Neural cell (in vitro differentiated cells): ENCODE measurements around the gene HSPA12A. TPM values are rescaled to one million over a fixed set of nuclear protein-coding genes. Genes with fewer than 3 reads are reported as not detected.

ENCODE experiments used
- H2AFZ ChIP-seq: fragments of 200-600, 300-800 bp; sonication (generic), shearing (Covaris generic); 2 replicates; pipeline ENCODE4 v1.6.0; 2014; ENCODE audit warnings: low read depth, mild to moderate bottlenecking, antibody characterized with exemption, low read length, moderate library complexity
- H3F3A ChIP-seq: fragments of 200-600 bp; shearing (Covaris generic); 2 replicates; pipeline ENCODE4 v1.6.1; 2016; ENCODE audit warnings: mild to moderate bottlenecking, moderate library complexity, mixed read lengths, antibody characterized with exemption, low read length; ENCODE audit not compliant: insufficient read depth, poor library complexity, severe bottlenecking
- H3K27ac ChIP-seq: fragments of 200-600, 300-800 bp; sonication (generic), shearing (Covaris generic); 2 replicates; pipeline ENCODE4 v1.5.1; 2014; ENCODE audit warnings: mild to moderate bottlenecking, low read length, moderate library complexity
- H3K27me3 ChIP-seq: fragments of 300-800, 200-600 bp; sonication (generic), shearing (Covaris generic); 2 replicates; pipeline ENCODE4 v1.6.0; 2014; ENCODE audit warnings: mild to moderate bottlenecking, low read depth, low read length, moderate library complexity; ENCODE audit not compliant: insufficient read depth
- H3K36me3 ChIP-seq: fragments of 300-800, 200-600 bp; sonication (generic), shearing (Covaris generic); 2 replicates; pipeline ENCODE4 v1.5.1; 2014; ENCODE audit warnings: mild to moderate bottlenecking, antibody characterized with exemption, low read length, moderate library complexity; ENCODE audit not compliant: insufficient read depth
- H3K4me2 ChIP-seq: fragments of 300-800, 200-600 bp; sonication (generic), shearing (Covaris generic); 2 replicates; pipeline ENCODE4 v1.6.0; 2014; ENCODE audit warnings: mild to moderate bottlenecking, low read length
- H3K4me3 ChIP-seq: fragments of 300-800, 200-600 bp; sonication (generic), shearing (Covaris generic); 2 replicates; pipeline ENCODE4 v1.5.1; 2014; ENCODE audit warnings: mild to moderate bottlenecking, low read length, moderate library complexity
- H3K79me2 ChIP-seq: fragments of 200-600 bp; shearing (Covaris generic); replicated peaks from 2 replicates; pipeline ENCODE4 v1.6.0; 2014; ENCODE audit warnings: mild to moderate bottlenecking, low read length, moderate library complexity; ENCODE audit not compliant: insufficient read depth
- H3K9ac ChIP-seq: fragments of 300-800, 200-600 bp; sonication (generic), shearing (Covaris generic); 2 replicates; pipeline ENCODE4 v1.6.1; 2016; ENCODE audit warnings: mild to moderate bottlenecking, low read length, mixed read lengths
- H3K9me2 ChIP-seq: fragments of 200-600 bp; shearing (Covaris generic); 2 replicates; pipeline ENCODE4 v1.6.1; 2016; ENCODE audit warnings: mild to moderate bottlenecking, low read length, mixed read lengths; ENCODE audit not compliant: insufficient read depth
- H3K9me3 ChIP-seq: fragments of 200-600, 300-800 bp; sonication (generic), shearing (Covaris generic); 2 replicates; pipeline ENCODE4 v1.6.1; 2016; ENCODE audit warnings: mild to moderate bottlenecking, mixed run types, low read length, moderate library complexity, mixed read lengths
- H4K20me1 ChIP-seq: fragments of 200-600 bp; shearing (Covaris generic); 2 replicates; pipeline ENCODE4 v1.6.1; 2016; ENCODE audit warnings: mild to moderate bottlenecking, mixed run types; ENCODE audit not compliant: insufficient read depth
- CTCF ChIP-seq: fragments of 450-650 bp; IDR thresholded peaks from 2 replicates; pipeline ENCODE4 v1.5.1; 2014; ENCODE audit warnings: antibody characterized with exemption, mild to moderate bottlenecking, moderate library complexity; ENCODE audit not compliant: poor library complexity, severe bottlenecking
- EZH2 ChIP-seq: fragments of 200-600, 300-800 bp; shearing (Covaris generic), sonication (generic); IDR thresholded peaks from 2 replicates; pipeline ENCODE4 v1.6.1; 2014; ENCODE audit warnings: antibody characterized with exemption, low read length, borderline replicate concordance, mild to moderate bottlenecking; ENCODE audit not compliant: insufficient read depth, poor library complexity, severe bottlenecking
- MXI1 ChIP-seq: fragments of 450-650 bp; conservative IDR thresholded peaks from 2 replicates; pipeline ENCODE4 v1.6.1; 2014; ENCODE audit warnings: antibody characterized with exemption, mild to moderate bottlenecking; ENCODE audit not compliant: poor library complexity, severe bottlenecking
- POLR2AphosphoS5 ChIP-seq: IDR thresholded peaks from 2 replicates; pipeline ENCODE4 v1.6.1; 2012
- RAD21 ChIP-seq: fragments of 450-650 bp; conservative IDR thresholded peaks from 2 replicates; pipeline ENCODE4 v1.6.1; 2014; ENCODE audit warnings: antibody characterized with exemption, mild to moderate bottlenecking, moderate library complexity
- REST ChIP-seq: IDR thresholded peaks from 2 replicates; pipeline ENCODE4 v1.6.1; 2012; ENCODE audit warnings: borderline replicate concordance
- SMC3 ChIP-seq: fragments of 450-650 bp; conservative IDR thresholded peaks from 2 replicates; pipeline ENCODE4 v1.6.1; 2014; ENCODE audit warnings: antibody characterized with exemption, mild to moderate bottlenecking, moderate library complexity; ENCODE audit not compliant: poor library complexity
- TAF1 ChIP-seq: IDR thresholded peaks from 2 replicates; pipeline ENCODE4 v1.6.1; 2012; ENCODE audit warnings: low read depth
- polyA plus RNA-seq: library from polyadenylated mRNA; depleted of rRNA; stranded (reverse); fragments of >200 nt; gene quantifications from 2 replicates; pipeline ENCODE4 v1.2.3, GENCODE V29; 2014

Gene HSPA12A
- polyA plus RNA-seq, 1 donor from 2014 or later = 5.9 TPM

- Histone ChIP-seq H3K9me3 (no peaks in the 10 kb centered on the region), H3K27me3 (peaks cover 24% of the 10 kb centered on the region), H4K20me1 (no peaks in the 10 kb centered on the region)
These were observed 2.5 kb upstream of the HSPA12A start for GRCh38 chr10:116744885-116745284.

GRCh38 chr10:116744163-116744753, 1.9 kb upstream of the HSPA12A start:
- Histone ChIP-seq H3K27ac (no peak overlapping the region), H3K4me3 (no peak overlapping the region), H2AFZ (no peak overlapping the region), H3K9ac (no peak overlapping the region), H3K4me2 (no peak overlapping the region), H3F3A (no peaks in the 10 kb centered on the region), H3K79me2 (no peaks in the 10 kb centered on the region), H3K9me3 (no peaks in the 10 kb centered on the region), H3K9me2 (no peaks in the 10 kb centered on the region), H3K27me3 (peaks cover 24% of the 10 kb centered on the region), H3K36me3 (no peaks in the 10 kb centered on the region), H4K20me1 (no peaks in the 10 kb centered on the region)
- no peak for TF ChIP-seq SMC3
- TF ChIP-seq MXI1 = no peak
- TF ChIP-seq TAF1 = no peak
- TF ChIP-seq CTCF = no peak
- TF ChIP-seq REST = no peak
- TF ChIP-seq POLR2AphosphoS5 = no peak
- no peak for TF ChIP-seq EZH2
- no peak for TF ChIP-seq RAD21

More at GRCh38 chr10:116744885-116745284, 2.5 kb upstream of the HSPA12A start:
- Histone ChIP-seq H3K27ac (no peak overlapping the region), H3K36me3 (no peaks in the 10 kb centered on the region), H3K9me2 (no peaks in the 10 kb centered on the region), H3K9ac (no peak overlapping the region), H3F3A (no peaks in the 10 kb centered on the region), H3K79me2 (no peaks in the 10 kb centered on the region), H3K4me2 (no peak overlapping the region), H3K4me3 (no peak overlapping the region), H2AFZ (no peak overlapping the region)
- no peak for TF ChIP-seq POLR2AphosphoS5
